Adipocyte (in vitro differentiated cells): Measurements from ENCODE around the gene ANKMY1.

Experiments
- DNase-seq: peaks from one replicate; pipeline ENCODE4 v3.0.0-alpha.2; 2015; ENCODE audit warnings: low read depth
- H3K27me3 ChIP-seq: replicated peaks from 2 replicates; pipeline ENCODE4 v1.7.0; 2013; ENCODE audit warnings: mild to moderate bottlenecking, low read length, moderate library complexity; ENCODE audit not compliant: control insufficient read depth, insufficient read depth
- H3K36me3 ChIP-seq: 2 replicates; pipeline ENCODE4 v1.7.0; 2013; ENCODE audit warnings: low read length, mild to moderate bottlenecking, moderate library complexity; ENCODE audit not compliant: control insufficient read depth, insufficient read depth, severe bottlenecking
- H3K4me1 ChIP-seq: 2 replicates; pipeline ENCODE4 v1.7.0; 2013; ENCODE audit warnings: mild to moderate bottlenecking, low read length, moderate library complexity; ENCODE audit not compliant: control insufficient read depth, insufficient read depth
- H3K4me3 ChIP-seq: 2 replicates; pipeline ENCODE4 v1.7.0; 2013; ENCODE audit warnings: mild to moderate bottlenecking, low read length, moderate library complexity
- H3K9ac ChIP-seq: 2 replicates; pipeline ENCODE4 v1.7.0; 2013; ENCODE audit warnings: mild to moderate bottlenecking, low read length, moderate library complexity
- H3K9me3 ChIP-seq: 2 replicates; pipeline ENCODE4 v1.7.0; 2013; ENCODE audit warnings: mild to moderate bottlenecking, low read length, moderate library complexity; ENCODE audit not compliant: control insufficient read depth

The ANKMY1 gene

DNA sequence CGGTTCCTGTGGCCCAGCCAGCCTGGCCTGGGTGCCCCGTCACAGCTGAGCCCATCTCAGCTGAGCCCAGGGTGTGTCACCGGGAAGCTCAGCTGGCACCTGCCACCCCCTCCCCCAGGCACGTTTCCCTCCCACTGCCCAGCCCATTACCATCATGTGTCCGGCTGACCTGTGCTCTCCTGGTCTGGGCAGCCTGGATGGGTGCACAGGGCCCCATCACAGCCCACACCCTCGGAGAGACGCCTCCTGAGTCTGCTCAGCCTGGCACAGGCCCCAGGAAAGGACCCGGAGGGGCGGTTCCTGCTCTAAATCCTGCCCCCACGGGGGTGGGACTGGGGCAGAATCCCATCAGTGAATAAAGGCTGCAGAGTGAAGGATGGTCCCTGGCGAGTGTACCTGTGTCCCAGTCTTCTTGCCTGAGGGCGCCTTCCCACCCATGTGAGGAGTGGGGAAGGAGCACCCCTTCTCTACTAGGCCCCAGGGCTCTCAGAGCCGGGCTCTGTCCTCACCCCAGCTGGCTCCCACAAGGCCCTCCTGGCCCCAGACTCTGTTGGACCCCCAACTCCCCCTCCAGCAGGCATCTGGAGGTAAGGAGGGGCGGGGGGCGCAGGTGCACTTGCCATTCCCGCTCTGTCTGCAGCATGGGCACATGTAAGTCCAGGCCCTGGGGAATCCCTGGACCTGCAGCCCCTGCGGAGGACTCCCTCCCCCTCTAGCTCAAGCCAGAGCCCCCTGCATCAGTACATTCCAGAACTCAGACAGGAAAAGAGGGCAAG, 101.2 kb downstream of the ANKMY1 start:
- no peak overlapping the region for H3K4me3 ChIP-seq
- H3K4me1 ChIP-seq: peaks cover 7% of the 10 kb centered on the region
- H3K36me3 ChIP-seq: peaks cover 17% of the 10 kb centered on the region
- H3K9me3 ChIP-seq: no peaks in the 10 kb centered on the region
- no peaks in the 10 kb centered on the region for H3K27me3 ChIP-seq
- no peak overlapping the region for H3K9ac ChIP-seq
- no peak for DNase-seq

GRCh38 chr2:240455647-240456446, 101.9 kb downstream of the ANKMY1 start:
- H3K27me3 ChIP-seq: no peaks in the 10 kb centered on the region
- H3K9me3 ChIP-seq: no peaks in the 10 kb centered on the region
- no peak overlapping the region for H3K9ac ChIP-seq
- DNase-seq: no peak
- peaks cover 14% of the 10 kb centered on the region for H3K4me1 ChIP-seq
- peaks cover 11% of the 10 kb centered on the region for H3K36me3 ChIP-seq
- H3K4me3 ChIP-seq: no peak overlapping the region

- Histone ChIP-seq H3K9ac (no peak overlapping the region), H3K27me3 (no peaks in the 10 kb centered on the region), H3K4me1 (peaks cover 20% of the 10 kb centered on the region), H3K4me3 (no peak overlapping the region), H3K9me3 (no peaks in the 10 kb centered on the region), H3K36me3 (peaks cover 8% of the 10 kb centered on the region)
- no peak for DNase-seq
Measured at GRCh38 chr2:240455272-240455646, 102.5 kb downstream of the ANKMY1 start.

DNA sequence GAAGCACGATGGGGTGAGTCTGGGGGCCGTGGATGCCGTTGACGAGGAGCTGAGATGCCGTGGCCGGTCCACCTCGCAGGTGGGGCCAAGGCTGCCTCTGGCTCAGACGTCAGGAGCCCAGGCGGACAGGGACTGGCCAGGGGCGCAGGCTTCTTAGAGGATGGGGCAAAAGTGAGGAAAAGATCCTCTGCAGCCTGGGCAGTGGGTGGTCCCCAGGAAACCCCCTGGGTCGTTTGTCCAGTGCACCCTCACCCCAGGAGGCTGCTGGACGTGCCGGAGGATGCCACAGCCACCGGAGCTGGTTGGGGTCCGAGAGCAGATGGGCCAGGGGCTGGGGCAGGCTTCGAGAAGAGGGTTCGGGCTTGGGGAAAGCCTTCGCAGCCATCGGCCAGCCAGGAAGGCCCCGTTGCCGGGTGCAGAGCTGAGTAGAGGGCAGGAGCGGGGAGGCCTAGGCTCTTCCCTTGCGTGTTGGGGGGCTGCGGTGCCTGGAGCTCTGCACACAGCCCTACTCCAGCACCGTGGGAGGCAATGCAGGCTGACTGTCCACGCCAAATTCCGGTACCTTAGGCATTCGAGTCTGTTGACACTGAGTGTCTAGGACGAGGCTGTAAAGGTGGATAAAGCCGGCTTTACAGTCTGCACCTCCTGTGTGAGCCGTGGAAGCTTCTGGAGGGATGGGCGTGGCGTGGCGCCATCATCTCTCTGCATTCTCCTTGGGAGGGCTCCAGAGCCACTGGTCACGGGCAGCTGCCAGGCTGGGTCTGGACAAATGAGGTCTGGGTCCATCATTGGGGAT, 103.5 kb downstream of the ANKMY1 start:
- H3K27me3 ChIP-seq: no peaks in the 10 kb centered on the region
- no peak overlapping the region for H3K4me3 ChIP-seq
- H3K36me3 ChIP-seq: peaks cover 8% of the 10 kb centered on the region
- no peaks in the 10 kb centered on the region for H3K9me3 ChIP-seq
- peaks cover 23% of the 10 kb centered on the region for H3K4me1 ChIP-seq
- no peak overlapping the region for H3K9ac ChIP-seq
- no peak for DNase-seq

- Histone ChIP-seq H3K9ac (no peak overlapping the region), H3K27me3 (no peaks in the 10 kb centered on the region), H3K4me1 (peaks cover 23% of the 10 kb centered on the region), H3K36me3 (peaks cover 6% of the 10 kb centered on the region), H3K4me3 (no peak overlapping the region), H3K9me3 (no peaks in the 10 kb centered on the region)
- DNase-seq: peak; percentile 14
Measured at GRCh38 chr2:240453461-240454105, 104.2 kb downstream of the ANKMY1 start.

DNA sequence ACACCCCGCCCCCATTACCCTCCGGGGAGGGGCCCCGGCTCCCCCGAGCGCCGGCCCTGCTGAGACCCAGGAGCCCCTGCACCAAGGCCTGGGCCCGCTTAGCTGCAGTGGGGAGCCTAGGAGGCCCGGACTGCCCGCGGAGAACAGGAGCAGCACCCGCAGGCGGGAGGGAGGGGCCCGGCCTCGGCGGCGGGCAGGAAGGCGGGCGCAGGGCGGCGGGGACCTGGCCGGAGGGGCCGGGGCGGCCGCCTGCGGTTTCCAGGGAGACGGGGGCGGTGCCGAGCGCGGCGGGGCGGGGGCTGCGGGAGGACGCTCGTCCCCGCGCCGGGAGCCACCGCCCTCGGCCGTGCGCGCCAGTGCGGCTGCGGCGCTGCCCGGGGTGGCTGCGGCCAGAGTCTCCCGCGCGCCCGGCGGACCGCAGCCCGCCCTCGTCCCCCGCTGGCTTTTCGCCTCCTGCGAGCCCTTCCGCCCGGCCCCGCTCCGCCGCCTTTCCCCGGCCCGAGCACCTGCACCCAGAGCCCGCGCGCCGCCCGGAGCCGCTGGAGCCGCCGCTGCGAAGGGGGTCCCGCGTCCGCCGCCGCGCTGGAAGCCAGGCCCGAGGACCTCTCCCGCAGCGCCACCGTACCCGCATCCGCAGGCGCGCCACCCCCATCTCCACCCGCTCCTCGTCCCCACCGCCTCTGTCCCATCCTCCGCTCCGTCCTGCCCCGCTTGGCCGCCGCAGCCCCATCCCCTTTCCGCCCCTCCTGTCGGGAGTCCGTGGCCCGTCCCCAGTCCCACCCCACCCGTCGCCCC, 105.1 kb downstream of the ANKMY1 start:
- peaks cover 6% of the 10 kb centered on the region for H3K36me3 ChIP-seq
- H3K4me3 ChIP-seq: peak overlapping the region; percentile 70
- peaks cover 23% of the 10 kb centered on the region for H3K4me1 ChIP-seq
- DNase-seq: peak; percentile 88
- H3K9me3 ChIP-seq: no peaks in the 10 kb centered on the region
- peak overlapping the region; percentile 19 for H3K9ac ChIP-seq
- H3K27me3 ChIP-seq: no peaks in the 10 kb centered on the region

- no peaks in the 10 kb centered on the region for H3K9me3 ChIP-seq
- H3K36me3 ChIP-seq: peaks cover 6% of the 10 kb centered on the region
- peaks cover 23% of the 10 kb centered on the region for H3K4me1 ChIP-seq
- H3K9ac ChIP-seq: peak overlapping the region; percentile 19
- H3K4me3 ChIP-seq: peak overlapping the region; percentile 70
- H3K27me3 ChIP-seq: no peaks in the 10 kb centered on the region
- no peak for DNase-seq
Measured at GRCh38 chr2:240451791-240452461, 105.9 kb downstream of the ANKMY1 start.

DNA sequence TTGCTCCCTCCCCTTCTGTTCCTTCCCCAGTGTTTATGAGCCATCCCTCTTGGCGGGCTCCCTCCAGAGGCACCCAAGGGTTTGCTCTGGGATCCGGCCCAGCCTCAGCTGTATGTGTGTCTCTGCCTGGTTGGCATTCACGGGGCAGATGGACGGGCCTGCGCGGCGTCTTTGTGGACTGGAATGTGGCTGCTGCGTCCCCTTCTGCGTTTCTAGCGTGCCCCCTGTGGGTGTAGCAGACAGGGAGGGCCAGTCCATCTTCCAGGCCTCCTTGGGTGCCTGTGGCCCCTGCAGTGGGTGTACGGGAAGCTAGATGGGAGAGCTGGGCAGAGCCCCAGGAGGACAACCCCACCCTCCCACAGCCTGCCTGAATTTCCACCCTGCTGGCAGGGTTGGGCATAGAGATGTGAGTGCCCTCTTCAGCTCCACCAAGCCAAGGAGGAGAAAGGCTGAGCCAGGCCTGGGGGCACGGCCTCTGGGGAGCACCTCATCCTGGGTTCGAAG, 106.6 kb downstream of the ANKMY1 start:
- H3K27me3 ChIP-seq: no peaks in the 10 kb centered on the region
- H3K4me3 ChIP-seq: no peak overlapping the region
- H3K4me1 ChIP-seq: peaks cover 23% of the 10 kb centered on the region
- H3K36me3 ChIP-seq: peaks cover 9% of the 10 kb centered on the region
- no peak for DNase-seq
- H3K9me3 ChIP-seq: no peaks in the 10 kb centered on the region
- no peak overlapping the region for H3K9ac ChIP-seq

GRCh38 chr2:240450532-240451107, 107.2 kb downstream of the ANKMY1 start:
- Histone ChIP-seq H3K27me3 (no peaks in the 10 kb centered on the region), H3K4me3 (no peak overlapping the region), H3K36me3 (peaks cover 13% of the 10 kb centered on the region), H3K9ac (no peak overlapping the region), H3K9me3 (no peaks in the 10 kb centered on the region), H3K4me1 (peaks cover 23% of the 10 kb centered on the region)
- DNase-seq: no peak
